CD14-positive monocyte (primary cell): ENCODE results near the gene HERPUD2. TPM values are rescaled to one million over a fixed set of nuclear protein-coding genes. Genes with fewer than 3 reads are reported as not detected.
A peak's percentile ranks its signal among the peaks of the same experiment; 100 is the strongest.

ENCODE experiments used
- DNase-seq, 3 donors: peaks; one replicate each; pipeline ENCODE4 v3.0.0-alpha.2; 2011 to 2022
- H2AFZ ChIP-seq: 2 replicates; pipeline ENCODE4 v1.6.0; 2012; ENCODE audit warnings: mild to moderate bottlenecking, low read depth, low read length, inconsistent platforms; ENCODE audit not compliant: insufficient read depth, poor library complexity, severe bottlenecking
- H3K27ac ChIP-seq, 2 donors: 1 replicate in 1 of 2; 2 replicates in 1 of 2; pipeline ENCODE4 v1.5.1; 2012 to 2013; ENCODE audit warnings: low read length in 2 of 2, control low read depth in 1 of 2, inconsistent platforms in 1 of 2, low read depth in 1 of 2, mild to moderate bottlenecking in 1 of 2
- H3K27me3 ChIP-seq, 2 donors: one replicate each; pipeline versions ENCODE4 v1.6.0 to v1.6.1; 2011 to 2013; ENCODE audit warnings: low read length in 2 of 2; ENCODE audit not compliant: control insufficient read depth in 2 of 2, insufficient read depth in 2 of 2
- H3K36me3 ChIP-seq, 2 donors: replicated peaks in 1 of 2; 1 replicate in 1 of 2; 2 replicates in 1 of 2; pipeline versions ENCODE4 v1.5.1 to v1.6.1; 2012 to 2013; ENCODE audit warnings: low read length in 2 of 2, control low read depth in 1 of 2, inconsistent platforms in 1 of 2, mild to moderate bottlenecking in 1 of 2; ENCODE audit not compliant: insufficient read depth in 2 of 2, control insufficient read depth in 1 of 2
- H3K4me1 ChIP-seq, 2 donors: 1 replicate in 1 of 2; 2 replicates in 1 of 2; pipeline versions ENCODE4 v1.5.1 to v1.6.1; 2012 to 2013; ENCODE audit warnings: low read length in 2 of 2, control low read depth in 1 of 2, inconsistent platforms in 1 of 2, mild to moderate bottlenecking in 1 of 2, moderate library complexity in 1 of 2; ENCODE audit not compliant: insufficient read depth in 2 of 2, control insufficient read depth in 1 of 2
- H3K4me2 ChIP-seq: replicated peaks from 2 replicates; pipeline ENCODE3; 2012; ENCODE audit warnings: low read length, moderate library complexity, mild to moderate bottlenecking; ENCODE audit not compliant: poor library complexity, severe bottlenecking; ENCODE audit errors: extremely low read depth
- H3K4me3 ChIP-seq, 3 experiments: fragments of 200-600 bp in 1 of 3; sonication (generic) in 1 of 3; replicated peaks in 1 of 3; 1 replicate in 2 of 3; 2 replicates in 1 of 3; pipeline ENCODE4 v1.5.1; 2011 to 2013; ENCODE audit warnings: low read length in 3 of 3, mild to moderate bottlenecking in 3 of 3, control low read depth in 2 of 3, low read depth in 2 of 3, inconsistent platforms in 1 of 3, moderate library complexity in 1 of 3
- H3K79me2 ChIP-seq: 2 replicates; pipeline ENCODE4 v1.6.0; 2012; ENCODE audit warnings: mild to moderate bottlenecking, control low read depth, inconsistent platforms, low read length, moderate library complexity; ENCODE audit not compliant: insufficient read depth
- H3K9ac ChIP-seq: 2 replicates; pipeline ENCODE4 v1.6.0; 2017; ENCODE audit warnings: low read length, mild to moderate bottlenecking; ENCODE audit not compliant: insufficient read depth, poor library complexity, severe bottlenecking
- H3K9me3 ChIP-seq, 2 donors: replicated peaks in 1 of 2; 1 replicate in 1 of 2; 2 replicates in 1 of 2; pipeline versions ENCODE4 v1.5.1 to v1.6.1; 2012 to 2013; ENCODE audit warnings: low read length in 2 of 2, control low read depth in 1 of 2; ENCODE audit not compliant: control insufficient read depth in 1 of 2, insufficient read depth in 1 of 2
- H4K20me1 ChIP-seq: 2 replicates; pipeline ENCODE4 v1.6.0; 2012; ENCODE audit warnings: mild to moderate bottlenecking, low read length, control low read depth, moderate library complexity; ENCODE audit not compliant: insufficient read depth
- H3K27ac Mint-ChIP-seq, 7 donors: one replicate each; pipeline ENCODE4 v1.8.0; 2020; ENCODE audit warnings: mild to moderate bottlenecking in 7 of 7, mixed read lengths in 7 of 7, moderate library complexity in 6 of 7, inconsistent platforms in 2 of 7
- H3K27me3 Mint-ChIP-seq, 3 donors: one replicate each; pipeline ENCODE4 v1.8.0; 2021 to 2022; ENCODE audit warnings: low read depth in 3 of 3, mild to moderate bottlenecking in 3 of 3, mixed read lengths in 3 of 3, moderate library complexity in 3 of 3, inconsistent platforms in 1 of 3
- H3K36me3 Mint-ChIP-seq, 2 donors: one replicate each; pipeline ENCODE4 v1.8.0; 2020; ENCODE audit warnings: mixed read lengths in 2 of 2, inconsistent platforms in 1 of 2, mild to moderate bottlenecking in 1 of 2
- H3K4me1 Mint-ChIP-seq: one replicate; pipeline ENCODE4 v1.8.0; 2020; ENCODE audit warnings: mild to moderate bottlenecking, mixed read lengths
- H3K4me3 Mint-ChIP-seq, 2 donors: one replicate each; pipeline ENCODE4 v1.8.0; 2020; ENCODE audit warnings: mild to moderate bottlenecking in 2 of 2, mixed read lengths in 2 of 2, moderate library complexity in 1 of 2
- H3K9me3 Mint-ChIP-seq, 7 donors: one replicate each; pipeline ENCODE4 v1.8.0; 2020 to 2022; ENCODE audit warnings: mixed read lengths in 7 of 7, mild to moderate bottlenecking in 6 of 7, moderate library complexity in 6 of 7, inconsistent platforms in 2 of 7
- CTCF ChIP-seq: fragments of 200-600 bp; IDR thresholded peaks from one replicate; pipeline ENCODE4 v1.8.0; 2022; ENCODE audit warnings: antibody characterized with exemption, mild to moderate bottlenecking
- whole genome bisulfite sequencing: methylation state at CpG from one replicate; pipeline ENCODE4 v1.1.5; 2013; ENCODE audit warnings: missing lambda C conversion rate; ENCODE audit not compliant: insufficient coverage; 5-methylcytosine and 5-hydroxymethylcytosine counted together
- intact Hi-C, 2 donors: fragments of 100-400 bp; cut with micrococcal nuclease; formaldehyde crosslinking; loops; one replicate each; pipeline versions ENCODE4 v1.15.0 to v1.15.1; 2023
- polyA plus RNA-seq, 3 donors: library from polyadenylated mRNA; depleted of rRNA in 1 of 3; unstranded in 2 of 3; stranded (reverse) in 1 of 3; fragments of 300-500 nt in 2 of 3; fragments of >200 nt in 1 of 3; fragmentation: Illumina TruSeq in 2 of 3; gene quantifications; 1 replicate in 2 of 3; 2 replicates in 1 of 3; pipeline ENCODE4 v1.2.3, GENCODE V29; 2012 to 2021

Gene HERPUD2
- polyA plus RNA-seq, 3 donors: 36.1 to 40.9 (median 36.4) TPM

DNA sequence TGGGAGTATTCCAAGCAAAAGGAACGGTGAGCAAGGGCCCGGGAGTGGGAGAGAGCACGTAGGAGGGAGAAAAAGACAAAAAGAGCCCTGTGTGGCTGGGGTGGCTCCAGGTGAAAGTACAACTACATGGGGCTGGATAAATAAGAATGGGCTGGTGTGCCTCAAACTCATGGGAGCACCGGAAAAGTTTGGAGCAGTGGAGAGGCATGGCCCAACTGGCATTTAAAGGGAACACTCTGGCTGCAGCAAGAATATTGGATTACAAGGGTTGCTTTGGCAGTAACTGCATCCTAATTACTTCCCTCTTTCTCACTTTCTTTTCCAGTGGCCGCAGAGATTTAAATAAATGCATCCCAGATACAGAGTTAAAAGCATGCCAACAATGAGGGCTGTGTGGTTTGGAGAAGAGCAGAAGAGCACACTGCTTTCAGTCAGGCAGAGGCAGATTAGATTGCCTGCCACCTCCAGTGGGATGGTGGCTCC, 39.1 kb upstream of the HERPUD2 start:
- Histone ChIP-seq H3K27me3 (no peaks in the 10 kb centered on the region), H3K9me3 (no peaks in the 10 kb centered on the region), H3K4me2 (no peak overlapping the region), H2AFZ (no peak overlapping the region), H3K4me3 (no peak overlapping the region), H4K20me1 (no peaks in the 10 kb centered on the region), H3K27ac (no peak overlapping the region), H3K79me2 (no peaks in the 10 kb centered on the region), H3K9ac (no peak overlapping the region), H3K4me1 (peaks cover 12 to 13% of the 10 kb centered on the region in 2 donors), H3K36me3 (no peaks in the 10 kb centered on the region)
- no peak for DNase-seq
- Mint-ChIP-seq H3K4me3 (no peak overlapping the region), H3K9me3 (no peaks in the 10 kb centered on the region), H3K27ac (peak overlapping the region in 1 of 7 donors; percentile 42), H3K4me1 (peaks cover 15% of the 10 kb centered on the region), H3K27me3 (peaks cover 0 to 3% (median 1%) of the 10 kb centered on the region in 3 donors), H3K36me3 (no peaks in the 10 kb centered on the region)
- 96% methylated on average over 3 of the region's 5 CpGs for WGBS
- intact Hi-C loops: no loop called here
- no peak for TF ChIP-seq CTCF

DNA sequence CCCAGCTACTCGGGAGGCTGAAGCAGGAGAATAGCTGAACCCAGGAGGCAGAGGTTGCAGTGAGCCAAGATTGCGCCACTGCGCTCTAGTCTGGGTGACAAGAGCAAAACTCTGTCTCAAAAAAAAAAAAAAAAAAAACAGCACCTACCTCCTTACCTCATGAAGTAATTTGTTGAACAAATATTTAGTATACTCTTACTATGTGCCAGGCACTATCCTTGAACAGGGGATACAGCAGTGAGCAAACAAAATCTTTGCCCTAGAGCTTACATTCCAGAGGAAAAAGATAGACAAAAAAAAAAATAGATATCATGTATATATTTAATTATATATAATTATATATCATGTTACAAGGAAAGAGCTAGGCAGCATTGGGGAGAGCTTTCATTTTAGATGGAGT, 36.4 kb upstream of the HERPUD2 start:
- Histone ChIP-seq H3K27me3 (no peaks in the 10 kb centered on the region), H3K9ac (no peak overlapping the region), H3K79me2 (no peaks in the 10 kb centered on the region), H2AFZ (no peak overlapping the region), H4K20me1 (no peaks in the 10 kb centered on the region), H3K27ac (no peak overlapping the region), H3K4me1 (peaks cover 12 to 18% of the 10 kb centered on the region in 2 donors), H3K4me2 (no peak overlapping the region), H3K36me3 (no peaks in the 10 kb centered on the region), H3K9me3 (no peaks in the 10 kb centered on the region), H3K4me3 (no peak overlapping the region)
- DNase-seq: no peak
- Mint-ChIP-seq H3K36me3 (no peaks in the 10 kb centered on the region), H3K27ac (no peak overlapping the region), H3K27me3 (peaks cover 0 to 3% (median 1%) of the 10 kb centered on the region in 3 donors), H3K4me3 (no peak overlapping the region), H3K4me1 (peaks cover 21% of the 10 kb centered on the region), H3K9me3 (no peaks in the 10 kb centered on the region)
- no peak for TF ChIP-seq CTCF
- intact Hi-C loops: no loop called here
- WGBS: no CpG with 5 or more reads among the region's 3 CpGs
